Left renal pelvis (tissue), 4 donors: ENCODE results near the gene RAMACL. TPM values are rescaled to one million over a fixed set of nuclear protein-coding genes. Genes with fewer than 3 reads are reported as not detected.
"Not testable (repeated sequence)": the region's sequence is repeated elsewhere in the genome, so short reads cannot be mapped to it uniquely, and the experiment has no call there.

Experiments
- DNase-seq, 4 donors: peaks; one replicate each; pipeline ENCODE4 v3.0.0-alpha.2; 2013; ENCODE audit warnings: low read depth in 4 of 4, low spot score in 3 of 4
- polyA plus RNA-seq, 4 donors: library from polyadenylated mRNA; unstranded; fragments of 120-200 nt; gene quantifications; one replicate each; pipeline ENCODE4 v1.2.1, GENCODE V29; 2013; ENCODE audit not compliant: insufficient read length in 4 of 4

The RAMACL gene
- 1 to 10 TPM in 1 of 4 donors, under 1 TPM in 3; 0.20 to 2.0 (median 0.29) TPM for polyA plus RNA-seq

DNA sequence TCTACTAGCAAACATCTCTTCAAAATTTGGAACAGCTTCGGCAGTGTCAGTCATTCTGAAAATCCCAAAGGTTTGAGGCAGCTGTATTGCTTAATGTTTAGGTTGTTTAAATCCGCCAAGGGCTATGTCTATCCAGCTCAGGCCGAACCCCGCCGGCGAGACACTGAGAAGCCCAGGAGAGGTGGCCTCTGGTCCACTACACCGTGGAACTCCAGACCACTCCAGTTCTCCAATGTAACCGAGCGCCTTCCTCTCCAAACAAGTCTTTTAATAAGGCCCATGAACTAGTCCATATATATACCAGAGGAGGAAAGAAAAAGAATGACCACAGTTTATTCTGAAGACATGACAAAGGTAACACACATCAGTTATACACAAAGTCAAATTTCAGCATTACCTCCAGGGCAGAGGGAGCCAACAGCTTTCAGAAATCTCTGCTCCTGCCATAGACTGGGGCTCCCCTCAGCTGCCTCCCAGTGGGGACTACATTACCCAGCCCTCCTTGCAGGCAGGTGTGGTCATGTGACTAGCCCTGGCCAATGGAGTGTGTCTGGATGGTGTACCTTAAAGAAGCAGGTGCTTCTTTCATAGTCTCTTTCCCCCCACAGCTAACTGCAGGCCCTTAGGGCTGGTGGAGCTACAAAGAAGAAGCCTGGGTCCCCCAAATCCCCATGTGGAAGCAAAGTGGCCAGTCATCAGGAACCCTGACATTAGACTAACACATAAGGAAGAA, at the start of gene RAMACL:
RAMACL (minus strand) TSS at position 255 of the 733 bp plus-strand sequence; CDS start at position 54, 201 bp downstream.
- no peak for DNase-seq

DNA sequence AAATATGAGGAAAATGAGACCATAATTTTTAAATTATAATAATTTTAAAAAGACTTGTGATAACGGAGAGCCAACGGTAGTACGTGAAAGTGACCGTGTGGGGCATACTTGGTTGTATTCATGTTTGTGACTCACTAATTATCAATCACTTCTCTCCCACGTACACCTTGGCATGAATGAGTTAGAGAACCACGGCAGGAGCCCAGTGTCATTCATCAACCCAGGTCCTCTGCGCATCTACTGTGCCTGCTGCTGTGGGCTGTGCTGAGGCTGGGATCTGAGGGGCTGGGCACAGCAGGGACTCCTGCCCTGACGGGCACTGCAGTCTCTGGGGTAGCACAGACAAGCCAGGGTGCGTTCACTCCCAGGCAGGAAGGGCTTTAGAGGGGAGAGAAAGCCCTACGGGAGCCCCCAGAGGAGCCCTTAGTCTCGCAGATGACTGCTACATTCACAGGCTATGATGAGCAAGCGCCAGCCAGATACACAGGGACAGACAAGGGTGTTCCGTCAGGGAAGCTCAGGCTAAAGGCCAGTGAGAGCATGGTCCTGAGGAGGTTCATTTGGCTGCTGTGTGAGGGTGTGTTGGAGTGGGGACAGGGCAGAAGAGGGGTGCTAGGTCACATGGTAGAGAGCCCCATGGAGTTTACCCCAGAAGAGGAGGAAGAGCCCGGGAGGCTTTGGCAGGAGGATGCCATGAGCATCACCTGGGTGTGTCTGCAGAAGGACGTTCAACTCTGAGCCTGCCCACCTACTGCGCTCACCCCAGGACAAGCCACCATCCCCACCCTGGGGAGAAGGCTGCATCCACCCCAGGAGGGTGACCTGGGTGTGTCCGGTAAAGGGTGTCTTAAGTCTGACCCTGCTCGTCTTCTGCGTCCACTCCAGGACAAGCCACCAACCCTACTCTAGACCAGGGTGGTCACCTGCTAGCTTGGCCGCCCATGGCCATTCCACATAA, 48.8 kb upstream of the RAMACL start:
- no peak for DNase-seq

DNA sequence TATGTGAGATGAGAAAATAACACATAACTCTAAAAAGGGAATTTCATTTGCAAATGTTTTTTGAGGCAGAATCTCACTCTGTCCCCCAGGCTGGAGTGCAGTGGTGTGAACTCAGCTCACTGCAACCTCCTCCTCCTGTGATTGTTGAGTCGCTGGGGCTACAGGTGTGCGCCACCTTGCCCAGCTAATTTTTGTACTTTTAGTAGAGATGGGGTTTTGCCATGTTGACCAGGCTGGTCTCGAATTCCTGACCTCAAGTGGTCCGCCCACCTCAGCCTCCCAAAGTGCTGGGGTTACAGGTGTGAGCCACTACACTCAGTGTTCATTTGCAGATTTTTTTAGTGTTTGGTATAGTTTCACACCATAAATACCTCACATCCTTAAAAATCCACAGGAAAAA, 48.1 kb upstream of the RAMACL start:
- DNase-seq, result not testable (repeated sequence)

DNA sequence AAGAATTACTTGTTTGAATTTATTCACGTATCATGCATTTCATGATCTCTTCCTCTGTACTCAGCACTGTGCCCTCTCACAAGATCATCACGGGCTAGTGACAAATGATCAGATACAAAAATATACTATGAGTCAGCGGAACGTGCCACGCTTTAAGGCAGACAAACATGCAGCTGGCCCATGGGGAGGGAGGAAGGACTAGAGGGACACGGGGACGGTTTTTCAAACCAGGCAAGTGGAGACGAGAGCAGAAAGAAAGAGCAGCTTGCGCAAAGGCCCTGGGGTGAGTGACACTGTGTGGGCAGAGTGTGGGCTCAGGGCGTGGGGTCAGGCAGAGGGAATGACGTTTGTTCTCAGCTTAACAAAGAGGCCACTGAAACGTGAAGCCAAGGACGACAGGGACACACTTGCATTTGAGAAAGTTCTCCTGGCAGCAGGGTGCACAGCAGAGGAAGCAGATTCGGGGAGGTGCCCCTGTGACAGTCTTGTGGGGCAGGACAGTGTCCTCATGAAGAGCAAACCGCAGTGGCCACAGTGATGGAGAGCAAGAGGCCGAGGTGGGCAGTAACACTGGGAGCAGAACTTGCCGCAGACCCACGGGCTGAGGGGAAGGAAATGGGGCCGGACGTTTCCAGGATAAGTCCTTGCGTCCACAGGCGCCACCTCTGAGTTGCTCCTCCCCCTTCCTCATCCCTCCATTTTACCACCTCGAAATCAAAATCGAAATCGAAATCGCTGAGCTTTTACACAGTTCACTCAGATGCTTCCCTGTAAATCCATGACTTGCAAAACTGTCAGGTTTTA, 47.5 kb upstream of the RAMACL start:
- DNase-seq, result no peak

DNA sequence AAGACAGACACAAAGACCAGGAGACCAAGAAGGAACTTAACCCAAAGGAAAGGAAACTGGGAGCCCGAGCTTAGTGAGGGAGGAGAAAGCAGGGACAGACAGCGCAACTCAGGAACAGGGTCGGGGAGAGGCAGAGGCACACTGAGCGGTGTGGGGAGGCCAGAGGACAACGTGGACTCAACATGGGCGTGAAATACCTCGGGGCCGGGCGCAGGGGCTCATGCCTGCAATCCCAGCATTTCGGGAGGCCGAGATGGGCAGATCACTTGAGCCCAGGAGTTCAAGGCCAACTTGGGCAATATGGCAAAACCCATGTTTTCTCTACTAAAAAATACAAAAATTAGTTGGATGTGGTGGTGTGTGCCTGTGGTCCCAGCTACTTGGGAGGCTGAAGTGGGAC, 46.3 kb upstream of the RAMACL start:
- DNase-seq, result no peak

DNA sequence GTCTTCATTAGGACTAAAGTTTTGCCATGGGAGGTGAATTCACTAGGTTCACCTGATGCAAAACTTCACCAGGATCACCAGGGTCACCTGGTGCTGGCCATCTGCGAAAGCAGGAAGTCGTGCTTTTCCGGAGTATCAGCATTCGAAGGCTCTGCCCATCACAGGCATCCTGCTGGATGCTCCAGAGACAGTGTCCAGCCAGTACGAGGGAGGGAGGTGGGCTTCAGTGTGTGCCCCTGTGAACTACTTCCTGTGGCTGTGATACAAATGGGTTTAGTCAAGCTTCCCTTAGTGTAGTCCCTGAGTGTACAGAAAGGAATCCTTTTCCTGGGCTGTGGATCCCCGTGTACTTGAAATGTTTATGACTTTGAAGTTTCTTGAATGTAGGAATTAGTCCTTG, 44.0 kb upstream of the RAMACL start:
- no peak for DNase-seq

DNA sequence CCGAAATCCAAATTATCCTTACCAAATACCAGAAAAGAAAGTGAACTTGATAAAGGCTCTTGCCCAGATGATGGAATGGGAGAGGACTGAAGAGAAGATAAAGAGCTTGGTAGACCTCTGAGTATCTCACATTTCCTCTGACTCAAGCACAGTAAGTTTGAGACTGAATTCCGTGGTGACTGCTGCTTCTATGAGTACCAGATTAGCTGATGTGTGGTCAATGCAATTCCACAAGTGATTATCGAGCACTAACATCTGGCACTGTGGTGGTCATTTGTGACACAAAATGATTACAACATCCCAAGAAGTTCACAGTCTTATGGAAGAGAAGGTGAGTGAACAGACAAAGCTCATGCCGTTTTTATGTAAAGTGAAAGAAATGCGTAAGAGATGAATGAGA, 43.1 kb upstream of the RAMACL start:
- DNase-seq, result no peak

DNA sequence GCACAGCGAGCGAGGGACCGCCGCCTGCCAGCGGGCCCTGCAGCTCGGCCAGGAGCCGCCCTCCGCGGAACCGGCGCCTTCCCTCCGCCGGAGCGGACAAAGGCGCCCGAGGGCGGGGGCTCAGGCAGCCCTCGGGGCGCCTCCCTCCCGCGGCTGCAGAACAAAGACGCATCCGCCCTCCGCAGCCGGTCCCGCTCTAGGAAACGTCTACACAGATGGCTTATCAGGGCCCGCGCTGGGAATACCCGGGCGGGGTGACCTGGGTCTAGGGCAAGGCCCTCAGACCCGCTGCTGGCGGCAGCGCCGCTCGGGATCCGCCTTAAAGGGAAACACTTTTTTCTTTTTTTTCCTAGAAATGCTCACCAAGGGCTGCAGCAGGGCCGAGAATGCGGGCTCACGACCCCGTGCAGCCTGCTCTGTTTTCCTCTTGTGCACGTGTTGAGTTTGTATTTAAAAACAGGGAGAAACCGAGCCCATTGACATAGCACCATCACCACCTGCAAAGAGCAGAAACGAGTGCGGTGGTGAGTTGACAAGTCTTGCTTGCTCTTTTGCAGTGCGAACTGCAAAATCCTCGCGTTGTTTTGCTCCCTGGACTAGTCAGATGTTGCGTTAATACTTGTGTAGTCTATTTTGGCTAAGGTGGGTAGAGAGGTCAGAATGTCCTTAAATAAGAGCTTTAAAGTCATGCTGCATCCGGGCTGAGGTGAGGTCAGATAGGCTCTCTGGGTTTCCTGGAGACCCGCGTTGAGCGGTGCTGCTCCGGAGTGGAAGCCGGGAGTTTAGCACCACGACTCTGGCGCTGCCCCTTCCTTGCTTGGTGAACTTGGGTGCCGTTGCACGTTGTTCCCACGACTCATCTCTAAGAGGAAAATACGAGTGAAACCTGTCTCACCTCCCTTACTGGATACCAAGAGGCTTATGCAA, 41.7 kb upstream of the RAMACL start:
- peak in 2 of 4 donors; percentile 48 to 52 for DNase-seq

DNA sequence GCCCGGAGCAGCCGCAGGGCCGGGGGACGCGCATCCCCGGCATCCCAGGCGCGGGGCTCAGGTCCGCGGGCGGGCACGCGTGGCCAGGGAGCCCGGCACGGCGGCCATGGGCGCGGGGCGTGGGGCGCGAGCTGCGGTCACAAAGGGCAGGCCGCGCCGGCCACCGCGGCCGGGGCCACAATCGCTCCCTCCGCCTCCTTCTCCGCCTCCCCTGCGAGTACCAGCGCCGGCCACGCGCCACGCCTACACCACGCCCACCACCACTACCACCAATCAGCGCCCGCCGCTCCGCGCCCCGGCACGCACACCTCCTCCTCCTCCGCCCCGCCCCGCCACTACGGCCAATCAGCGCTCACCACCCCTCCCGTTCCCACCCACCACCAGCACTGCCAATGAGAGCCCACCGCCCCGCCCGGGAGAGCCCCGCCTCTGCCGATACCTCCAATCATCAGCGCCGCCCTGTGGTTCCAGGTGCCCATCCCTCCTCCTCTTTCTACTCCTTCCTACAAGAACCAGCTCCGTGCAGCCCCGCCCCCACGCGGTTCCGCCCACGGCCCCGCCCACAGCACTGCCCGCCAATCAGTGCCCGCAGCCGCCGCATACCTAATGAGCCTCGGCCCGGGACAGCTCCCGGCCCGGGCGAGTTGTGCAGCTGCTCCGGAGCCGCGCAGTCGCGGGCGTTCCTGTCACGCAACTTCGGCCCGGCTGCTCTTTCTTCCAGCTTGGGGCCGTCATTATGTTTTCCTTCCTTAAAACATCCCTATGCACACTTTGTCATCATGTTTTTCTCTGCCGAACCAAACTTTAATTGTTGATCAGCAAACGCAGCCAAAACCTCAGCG, 40.8 kb upstream of the RAMACL start, which contains the start of gene RPS6KA2:
RPS6KA2 (minus strand) TSS at position 219 of the 842 bp plus-strand sequence. CDS start 232 bp downstream, outside the sequence.
- DNase-seq, result peak; percentile 97 to 98 (median 98)

DNA sequence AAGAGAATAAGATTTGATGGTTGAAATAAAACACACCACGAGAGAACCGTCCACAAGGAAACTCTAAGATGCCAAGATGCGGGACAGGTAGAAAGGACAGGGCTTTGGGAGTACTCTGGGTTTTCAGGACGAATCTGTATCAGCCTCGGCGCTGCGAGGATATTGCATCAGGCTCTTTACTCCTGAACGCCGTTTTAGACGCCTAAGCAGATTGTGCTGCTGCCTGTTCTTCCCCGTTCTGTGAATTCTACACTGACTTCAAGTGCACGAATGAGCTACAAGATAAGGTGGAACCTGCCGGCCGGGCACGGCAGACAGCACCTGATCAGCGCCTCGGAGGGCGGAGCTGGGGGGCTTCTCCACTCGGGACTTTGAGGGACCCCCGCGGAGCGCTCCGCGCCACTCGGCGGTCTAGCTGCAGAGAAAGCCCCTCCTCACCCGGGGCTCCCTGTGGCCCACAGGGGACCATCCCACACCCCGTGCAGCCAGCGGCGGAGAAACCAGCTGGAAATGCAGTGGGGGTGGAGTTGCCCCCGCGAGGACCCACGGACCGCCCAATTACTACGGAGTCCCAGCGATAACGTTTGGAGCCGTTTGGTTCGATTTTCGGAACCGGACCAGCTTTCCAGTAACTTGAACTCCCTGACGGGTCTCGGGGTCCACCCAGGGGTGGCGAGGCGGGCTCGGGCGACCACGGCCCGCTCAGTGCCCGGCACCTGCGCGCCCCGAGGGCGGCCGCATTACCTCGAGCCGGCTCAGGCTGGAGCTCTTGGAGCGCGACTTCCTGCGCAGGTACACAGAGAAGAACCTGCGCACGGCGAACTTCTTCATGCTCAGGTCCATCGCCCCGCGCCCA, 39.9 kb upstream of the RAMACL start:
- no peak for DNase-seq

DNA sequence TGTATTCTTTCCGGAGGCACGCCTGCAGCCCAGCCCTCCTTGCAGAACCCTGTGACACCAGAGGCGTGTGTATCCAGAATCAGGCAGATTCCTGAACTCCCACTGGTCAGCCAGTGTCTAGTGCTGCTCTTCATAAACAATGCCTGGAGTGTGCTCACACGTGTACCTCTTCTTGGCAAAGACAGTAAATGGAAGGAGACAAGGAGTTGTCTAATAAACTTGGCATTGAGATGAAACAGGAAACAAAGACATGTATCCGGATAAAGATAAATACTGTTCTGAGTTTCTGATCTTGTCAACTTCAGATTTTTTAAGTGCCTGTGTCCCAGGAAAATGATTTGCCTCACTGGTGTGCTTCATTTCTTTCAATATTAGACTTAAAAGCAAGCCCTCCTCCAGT, 38.9 kb upstream of the RAMACL start:
- DNase-seq, result no peak

DNA sequence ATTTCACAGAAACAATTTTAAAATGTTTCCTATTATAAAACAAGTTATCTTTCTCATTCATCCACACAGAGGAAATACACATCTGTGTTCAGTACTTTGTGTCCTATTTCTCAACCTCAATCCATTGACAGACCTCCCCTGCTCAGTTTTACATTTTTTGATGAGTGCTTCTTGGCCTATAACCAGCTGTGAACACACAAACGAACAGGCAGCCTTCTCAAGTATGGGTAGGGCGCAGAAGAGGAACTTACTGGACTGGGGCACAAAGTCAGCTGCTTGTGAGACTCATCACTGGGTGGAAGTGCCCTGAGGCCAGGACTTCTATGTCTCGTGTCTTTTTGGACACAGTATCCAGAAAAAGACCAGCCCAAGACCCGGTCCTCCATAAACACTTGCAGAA, 37.8 kb upstream of the RAMACL start:
- no peak for DNase-seq

DNA sequence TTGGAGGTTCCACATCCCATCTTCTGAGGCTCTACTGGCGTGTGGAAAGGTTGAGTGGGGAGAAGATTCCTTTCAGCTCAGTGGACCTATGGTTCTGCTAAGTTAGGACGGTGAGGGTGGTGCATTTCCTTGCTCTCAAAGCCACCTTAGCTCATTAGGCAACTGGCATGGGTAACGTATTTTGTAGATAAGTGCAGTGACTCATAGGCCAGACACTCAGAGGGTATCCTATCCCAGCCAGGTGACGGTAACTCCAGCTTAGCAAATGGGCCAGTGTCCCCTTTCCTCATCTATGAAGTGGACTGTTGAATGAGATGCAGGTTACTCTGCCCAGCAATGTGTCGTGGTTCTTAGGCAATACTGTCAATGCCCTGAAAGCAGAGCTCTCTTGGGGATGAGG, 36.8 kb upstream of the RAMACL start:
- DNase-seq, result no peak

DNA sequence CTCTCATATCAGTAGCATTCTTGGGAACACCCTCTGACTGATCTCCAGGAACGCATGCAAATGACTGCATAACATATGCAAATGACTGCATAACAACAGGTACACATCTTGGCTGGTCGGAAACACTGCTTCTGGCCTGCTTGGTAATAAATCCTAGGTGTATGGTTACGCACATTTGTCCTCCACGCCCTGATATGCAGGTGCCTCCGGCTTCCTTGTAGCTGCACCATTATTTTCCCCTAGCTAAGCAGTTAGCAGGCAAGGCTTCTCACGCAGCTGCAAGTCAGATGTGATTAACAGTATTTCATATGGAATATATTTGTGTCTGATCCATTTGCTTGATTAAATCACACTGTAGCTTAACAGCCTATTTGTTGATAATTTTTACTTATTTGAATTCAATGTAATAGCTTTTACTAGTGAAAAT, 34.6 kb upstream of the RAMACL start:
- no peak for DNase-seq

DNA sequence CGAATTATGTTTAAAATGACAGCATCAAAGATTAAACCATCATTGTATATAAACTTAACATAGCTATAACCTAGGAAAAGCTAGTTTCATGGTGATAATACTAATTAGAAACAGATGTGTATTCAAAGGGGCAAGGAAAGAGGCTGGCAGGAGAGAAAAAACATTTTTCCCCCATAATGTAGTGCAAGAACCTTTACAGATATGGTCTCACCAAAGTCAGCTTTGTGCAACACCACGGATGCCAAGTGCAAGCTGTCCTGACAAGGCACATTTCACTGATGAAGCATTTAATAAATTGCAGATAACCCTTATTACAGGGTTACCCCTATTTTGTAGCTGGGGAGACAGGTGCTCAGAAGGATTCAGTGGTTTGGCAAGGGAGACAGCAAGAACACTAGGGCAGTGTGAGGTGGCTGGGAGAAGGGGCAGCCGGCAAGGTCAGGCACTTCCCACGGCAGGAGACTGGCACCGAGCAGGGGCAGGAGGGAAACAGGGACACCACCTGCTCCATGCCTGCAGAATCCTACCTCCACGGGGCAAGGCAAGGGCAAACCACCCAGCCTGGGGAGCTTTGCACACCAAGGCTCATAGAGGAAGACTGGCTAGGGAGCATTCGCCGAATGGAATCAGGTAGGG, 34.1 kb upstream of the RAMACL start:
- no peak for DNase-seq

DNA sequence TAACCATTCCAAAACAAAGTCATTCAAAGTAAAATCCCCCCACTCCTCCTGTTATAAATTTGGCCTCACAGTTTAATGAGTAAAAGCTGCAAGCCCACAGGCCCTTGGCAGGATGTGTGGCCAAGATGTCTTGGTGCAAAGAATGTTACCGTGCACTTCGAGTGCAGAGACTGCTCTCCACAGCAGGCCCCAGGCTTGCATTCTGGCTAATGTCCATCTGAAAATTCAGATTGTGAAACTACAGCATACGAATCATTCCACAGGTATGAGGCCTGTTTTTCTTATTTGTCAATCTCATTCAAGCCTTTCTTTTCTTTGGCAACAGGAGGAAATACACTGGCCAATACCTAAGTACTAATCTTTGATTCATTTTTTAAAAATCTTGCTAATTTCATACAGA, 33.4 kb upstream of the RAMACL start:
- DNase-seq, result no peak
